Adrenal gland (tissue), 12 donors: ENCODE measurements around the gene RABGAP1. TPM values are rescaled to one million over a fixed set of nuclear protein-coding genes. Genes with fewer than 3 reads are reported as not detected.

Experiments
- DNase-seq, 7 donors: peaks; one replicate each; pipeline ENCODE4 v3.0.0-alpha.2; 2019 to 2020
- H3K27ac ChIP-seq, 5 donors: fragments of 200-600 bp; sonication (generic) in 4 of 5; 1 replicate in 3 of 5; 2 replicates in 2 of 5; pipeline versions ENCODE4 v1.5.1 to v1.8.0; 2016 to 2020; ENCODE audit warnings: mild to moderate bottlenecking in 1 of 5
- H3K27me3 ChIP-seq: fragments of 200-600 bp; 2 replicates; pipeline ENCODE4 v1.8.0; 2021
- H3K36me3 ChIP-seq, 2 donors: fragments of 200-600 bp; replicated peaks in 1 of 2; 1 replicate in 1 of 2; 2 replicates in 1 of 2; pipeline versions ENCODE4 v1.5.1 to v1.8.0; 2018 to 2022
- H3K4me1 ChIP-seq, 2 donors: fragments of 200-600 bp; replicated peaks in 1 of 2; 1 replicate in 1 of 2; 2 replicates in 1 of 2; pipeline versions ENCODE4 v1.5.1 to v1.8.0; 2018 to 2021
- H3K4me3 ChIP-seq, 4 donors: fragments of 200-600 bp; sonication (generic) in 3 of 4; one replicate each; pipeline ENCODE4 v1.5.1; 2016 to 2018
- H3K9me3 ChIP-seq, 3 donors: fragments of 200-600 bp; sonication (generic) in 1 of 3; replicated peaks in 1 of 3; 1 replicate in 2 of 3; 2 replicates in 1 of 3; pipeline versions ENCODE4 v1.5.1 to v1.8.0; 2016 to 2021
- CTCF ChIP-seq, 6 experiments: fragments of 450-650 bp in 4 of 6; fragments of 200-600 bp in 2 of 6; sonication (generic) in 1 of 6; IDR thresholded peaks; 1 replicate in 5 of 6; 2 replicates in 1 of 6; pipeline versions ENCODE4 v1.5.1 to v1.8.0; 2016 to 2021; ENCODE audit warnings: antibody characterized with exemption in 6 of 6, mild to moderate bottlenecking in 2 of 6, moderate library complexity in 1 of 6
- POLR2A ChIP-seq, 2 donors: fragments of 450-650 bp; IDR thresholded peaks; one replicate each; pipeline ENCODE4 v1.6.1; 2017; ENCODE audit warnings: antibody characterized with exemption in 2 of 2, mild to moderate bottlenecking in 2 of 2, moderate library complexity in 1 of 2
- WGBS, 4 donors: extraction: QIAGEN DNeasy Blood & Tissue Kit in 2 of 4; methylation state at CpG; one replicate each; pipeline versions ENCODE4 v1.1.5 to v1.1.7; 2013 to 2017; 5-methylcytosine and 5-hydroxymethylcytosine counted together
- intact Hi-C, 2 donors: fragments of 100-400 bp; cut with DNase I; formaldehyde crosslinking; loops; one replicate each; pipeline versions ENCODE4 v1.14.1 to v1.15.0; 2022 to 2023
- polyA plus RNA-seq, 3 donors: library from polyadenylated mRNA; stranded (reverse); fragments of 200-250 nt in 2 of 3; fragments of 350-450 nt in 1 of 3; fragmentation: Illumina TruSeq in 1 of 3; extraction: RNeasy Lipid Tissue Mini Kit (QIAGEN cat#74804) in 1 of 3; gene quantifications; one replicate each; pipeline ENCODE4 v1.2.3, GENCODE V29; 2013 to 2014
- total RNA-seq, 9 donors: library from RNA; depleted of rRNA in 4 of 9; stranded (reverse); fragments of >200 nt in 4 of 9; fragments of 120-200 nt in 1 of 9; fragmentation: NEBNext Ultra II Directional in 1 of 9; extraction: Animal tissue kit (Norgen Biotek cat#: 25700) in 1 of 9; gene quantifications; one replicate each; pipeline versions ENCODE4 v1.1.0 to v1.2.4, GENCODE V29; 2013 to 2023
- donor health status: healthy with polysubstance abuse.
- donor health status: Bipolar disorder and iron deficiency.
- donor health status: DM: yes; HTN: yes; CAD: no.
- donor health status: DM: no; HTN: no; CAD: no.
- donor health status: DM: no; HTN: no; CAD: no.
- donor health status: DM: yes; HTN: yes; CAD: no.

The RABGAP1 gene
- total and polyA plus RNA-seq, 12 donors = 8.5 to 62.3 (median 34.3) TPM

- no peaks in the 10 kb centered on the region for H3K9me3 ChIP-seq
- no peak overlapping the region for H3K4me3 ChIP-seq
- H3K4me1 ChIP-seq = peaks cover 0 to 11% of the 10 kb centered on the region in 2 donors
- H3K27me3 ChIP-seq = no peaks in the 10 kb centered on the region
- no peak overlapping the region for H3K27ac ChIP-seq
- intact Hi-C loops = no loop called here
- 65 to 73% (median 70%) methylated on average over 3 of the region's 3 CpGs for WGBS, 4 donors
- DNase-seq = no peak
- H3K36me3 ChIP-seq = no peaks in the 10 kb centered on the region
- no peak for TF ChIP-seq CTCF (IDR thresholded peaks at IDR 0.05)
- TF ChIP-seq POLR2A (IDR thresholded peaks at IDR 0.05) = no peak
These were observed 96.2 kb downstream of the RABGAP1 start for GRCh38 chr9:123036893-123037545.

- no peak for DNase-seq
- H3K27ac ChIP-seq = no peak overlapping the region
- intact Hi-C loops = no loop called here
- H3K4me3 ChIP-seq = no peak overlapping the region
- H3K36me3 ChIP-seq = no peaks in the 10 kb centered on the region
- no peaks in the 10 kb centered on the region for H3K9me3 ChIP-seq
- H3K27me3 ChIP-seq = no peaks in the 10 kb centered on the region
- peaks cover 0 to 11% of the 10 kb centered on the region in 2 donors for H3K4me1 ChIP-seq
- TF ChIP-seq POLR2A (IDR thresholded peaks at IDR 0.05) (no peak), CTCF (IDR thresholded peaks at IDR 0.05) (no peak)
- WGBS, 4 donors = 44 to 77% (median 68%) methylated on average over 1 of the region's 1 CpG
These were observed 98.9 kb downstream of the RABGAP1 start for GRCh38 chr9:123039617-123040219.

GRCh38 chr9:123040801-123041200 lies 100.0 kb downstream of the RABGAP1 start:
- WGBS, 4 donors = 75 to 91% (median 80%) methylated on average over 1 of the region's 1 CpG
- Histone ChIP-seq H3K4me1 (peaks cover 0 to 11% of the 10 kb centered on the region in 2 donors), H3K36me3 (no peaks in the 10 kb centered on the region), H3K27ac (no peak overlapping the region), H3K9me3 (no peaks in the 10 kb centered on the region), H3K27me3 (no peaks in the 10 kb centered on the region), H3K4me3 (no peak overlapping the region)
- DNase-seq = no peak
- TF ChIP-seq CTCF (IDR thresholded peaks at IDR 0.05) = no peak
- no peak for TF ChIP-seq POLR2A (IDR thresholded peaks at IDR 0.05)
- intact Hi-C loops = no loop called here

- H3K4me3 ChIP-seq = no peak overlapping the region
- H3K27ac ChIP-seq = no peak overlapping the region
- H3K9me3 ChIP-seq = no peaks in the 10 kb centered on the region
- TF ChIP-seq CTCF (IDR thresholded peaks at IDR 0.05) (no peak), POLR2A (IDR thresholded peaks at IDR 0.05) (no peak)
- no peak for DNase-seq
- intact Hi-C loops = no loop called here
- H3K36me3 ChIP-seq = no peaks in the 10 kb centered on the region
- no peaks in the 10 kb centered on the region for H3K27me3 ChIP-seq
- 82 to 91% (median 87%) methylated on average over 2 of the region's 2 CpGs for WGBS, 4 donors
- H3K4me1 ChIP-seq = peaks cover 0 to 11% of the 10 kb centered on the region in 2 donors
These were observed 100.7 kb downstream of the RABGAP1 start for GRCh38 chr9:123041489-123041888.
